Stomach (tissue), 9 donors: Measurements from ENCODE around the gene LHX8. TPM values are rescaled to one million over a fixed set of nuclear protein-coding genes. Genes with fewer than 3 reads are reported as not detected.

Experiments used
- DNase-seq, 2 donors: peaks; one replicate each; pipeline versions ENCODE4 v3.0.0 to v3.0.0-alpha.2; 2013 to 2019
- H3K27ac ChIP-seq, 5 donors: fragments of 200-600 bp in 4 of 5; sonication (generic) in 4 of 5; one replicate each; pipeline ENCODE4 v1.5.1; 2013 to 2019; ENCODE audit warnings: mild to moderate bottlenecking in 1 of 5, moderate library complexity in 1 of 5
- H3K27me3 ChIP-seq, 3 donors: fragments of 200-600 bp; sonication (generic); one replicate each; pipeline ENCODE4 v1.5.1; 2017 to 2019; ENCODE audit warnings: mixed run types in 1 of 3
- H3K36me3 ChIP-seq, 4 donors: fragments of 200-600 bp; sonication (generic); 1 replicate in 3 of 4; 2 replicates in 1 of 4; pipeline ENCODE4 v1.5.1; 2016 to 2019
- H3K4me1 ChIP-seq, 4 donors: fragments of 200-600 bp; sonication (generic); one replicate each; pipeline ENCODE4 v1.5.1; 2016 to 2019
- H3K4me3 ChIP-seq, 4 donors: fragments of 200-600 bp; sonication (generic) in 3 of 4; one replicate each; pipeline ENCODE4 v1.5.1; 2016 to 2019; ENCODE audit warnings: mild to moderate bottlenecking in 1 of 4
- H3K9me3 ChIP-seq, 4 donors: fragments of 200-600 bp; sonication (generic); one replicate each; pipeline ENCODE4 v1.5.1; 2016 to 2019
- EP300 ChIP-seq: sonication (generic); formaldehyde crosslinking; IDR thresholded peaks from one replicate; pipeline ENCODE4 v1.6.1; 2017; ENCODE audit warnings: antibody characterized with exemption
- POLR2A ChIP-seq, 4 donors: fragments of 450-650 bp; IDR thresholded peaks; one replicate each; pipeline ENCODE4 v1.6.1; 2016; ENCODE audit warnings: antibody characterized with exemption in 4 of 4, control low read depth in 2 of 4, mild to moderate bottlenecking in 1 of 4, moderate library complexity in 1 of 4
- POLR2AphosphoS5 ChIP-seq, 3 donors: sonication (generic); formaldehyde crosslinking; IDR thresholded peaks; one replicate each; pipeline ENCODE4 v1.6.1; 2016; ENCODE audit warnings: antibody characterized with exemption in 3 of 3
- WGBS, 5 donors: extraction: QIAGEN DNeasy Blood & Tissue Kit in 3 of 5; methylation state at CpG; one replicate each; pipeline versions ENCODE4 v1.1.5 to v1.1.7; 2013 to 2018; 5-methylcytosine and 5-hydroxymethylcytosine counted together
- intact Hi-C: fragments of 100-400 bp; cut with DNase I; formaldehyde crosslinking; loops from one replicate; pipeline ENCODE4 v1.15.1; 2023; ENCODE audit warnings: low total_unique reads
- polyA plus RNA-seq, 3 donors: library from polyadenylated mRNA; stranded (reverse); fragments of 200-250 nt; gene quantifications; one replicate each; pipeline ENCODE4 v1.2.3, GENCODE V29; 2013
- total RNA-seq, 5 donors: library from RNA; depleted of rRNA; stranded (reverse); fragments of >200 nt; gene quantifications; one replicate each; pipeline versions ENCODE4 v1.1.0 to v1.2.3, GENCODE V29; 2014 to 2016
- TF ChIP-seq, protein P1 (sequence below), 7 experiments: fragments of 450-650 bp in 4 of 7; fragments of 200-600 bp in 3 of 7; sonication (generic) in 3 of 7; IDR thresholded peaks; one replicate each; pipeline ENCODE4 v1.5.1; 2016 to 2019; ENCODE audit warnings: antibody characterized with exemption in 7 of 7, control low read depth in 2 of 7, mild to moderate bottlenecking in 1 of 7
- donor health status: healthy with polysubstance abuse.
- donor health status: Bipolar disorder and iron deficiency.
- donor health status: healthy.

The LHX8 gene
- total and polyA plus RNA-seq, 8 donors: 0.05 TPM; not detected in 7

- Histone ChIP-seq H3K27ac (no peak overlapping the region), H3K4me1 (no peaks in the 10 kb centered on the region), H3K36me3 (no peaks in the 10 kb centered on the region), H3K27me3 (no peaks in the 10 kb centered on the region), H3K4me3 (no peak overlapping the region), H3K9me3 (no peaks in the 10 kb centered on the region)
- TF ChIP-seq EP300: no peak
- TF ChIP-seq, protein P1, sequence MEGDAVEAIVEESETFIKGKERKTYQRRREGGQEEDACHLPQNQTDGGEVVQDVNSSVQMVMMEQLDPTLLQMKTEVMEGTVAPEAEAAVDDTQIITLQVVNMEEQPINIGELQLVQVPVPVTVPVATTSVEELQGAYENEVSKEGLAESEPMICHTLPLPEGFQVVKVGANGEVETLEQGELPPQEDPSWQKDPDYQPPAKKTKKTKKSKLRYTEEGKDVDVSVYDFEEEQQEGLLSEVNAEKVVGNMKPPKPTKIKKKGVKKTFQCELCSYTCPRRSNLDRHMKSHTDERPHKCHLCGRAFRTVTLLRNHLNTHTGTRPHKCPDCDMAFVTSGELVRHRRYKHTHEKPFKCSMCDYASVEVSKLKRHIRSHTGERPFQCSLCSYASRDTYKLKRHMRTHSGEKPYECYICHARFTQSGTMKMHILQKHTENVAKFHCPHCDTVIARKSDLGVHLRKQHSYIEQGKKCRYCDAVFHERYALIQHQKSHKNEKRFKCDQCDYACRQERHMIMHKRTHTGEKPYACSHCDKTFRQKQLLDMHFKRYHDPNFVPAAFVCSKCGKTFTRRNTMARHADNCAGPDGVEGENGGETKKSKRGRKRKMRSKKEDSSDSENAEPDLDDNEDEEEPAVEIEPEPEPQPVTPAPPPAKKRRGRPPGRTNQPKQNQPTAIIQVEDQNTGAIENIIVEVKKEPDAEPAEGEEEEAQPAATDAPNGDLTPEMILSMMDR (IDR thresholded peaks at IDR 0.05): no peak
- TF ChIP-seq POLR2A (IDR thresholded peaks at IDR 0.05): no peak
- no peak for TF ChIP-seq POLR2AphosphoS5 (IDR thresholded peaks at IDR 0.05)
- intact Hi-C loops: no loop called here
- DNase-seq: no peak
- WGBS, 5 donors: 74 to 85% (median 80%) methylated on average over 4 of the region's 4 CpGs
Measured at GRCh38 chr1:75166821-75167220, 32.6 kb downstream of the LHX8 start.

- no peak for DNase-seq
- WGBS, 5 donors: 89 to 93% (median 89%) methylated on average over 2 of the region's 2 CpGs
- TF ChIP-seq, protein P1 (IDR thresholded peaks at IDR 0.05): no peak
- no peak for TF ChIP-seq POLR2A (IDR thresholded peaks at IDR 0.05)
- TF ChIP-seq EP300: no peak
- no peak for TF ChIP-seq POLR2AphosphoS5 (IDR thresholded peaks at IDR 0.05)
- Histone ChIP-seq H3K4me3 (no peak overlapping the region), H3K9me3 (no peaks in the 10 kb centered on the region), H3K36me3 (no peaks in the 10 kb centered on the region), H3K4me1 (no peaks in the 10 kb centered on the region), H3K27ac (no peak overlapping the region), H3K27me3 (no peaks in the 10 kb centered on the region)
- intact Hi-C loops: no loop called here
Measured at GRCh38 chr1:75170011-75170410, 35.8 kb downstream of the LHX8 start.

DNA sequence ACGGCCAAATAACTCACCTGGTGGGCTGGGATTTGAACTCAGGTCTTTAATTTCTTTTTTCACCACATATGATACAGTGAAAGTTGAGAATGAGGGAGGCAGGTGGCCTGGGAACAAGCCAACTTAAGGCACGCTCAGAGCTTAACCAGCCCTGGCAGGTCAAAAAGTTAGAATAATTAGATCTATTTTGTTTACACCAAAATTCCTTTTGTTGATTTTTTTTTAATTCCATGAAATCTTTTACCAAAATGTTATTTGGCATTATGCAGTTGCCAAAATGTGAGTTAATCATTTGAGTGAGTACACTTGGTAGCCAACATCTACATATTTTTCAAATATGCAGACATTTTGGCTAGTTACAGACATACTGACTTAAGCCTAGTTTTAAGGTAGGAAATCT is 36.8 kb downstream of the LHX8 start:
- no peak overlapping the region for H3K27ac ChIP-seq
- H3K36me3 ChIP-seq: no peaks in the 10 kb centered on the region
- no peaks in the 10 kb centered on the region for H3K27me3 ChIP-seq
- DNase-seq: no peak
- no peak overlapping the region for H3K4me3 ChIP-seq
- TF ChIP-seq POLR2A (IDR thresholded peaks at IDR 0.05) (no peak), EP300 (no peak), POLR2AphosphoS5 (IDR thresholded peaks at IDR 0.05) (no peak)
- TF ChIP-seq, protein P1 (IDR thresholded peaks at IDR 0.05): no peak
- peaks cover 0 to 5% (median 0%) of the 10 kb centered on the region in 4 donors for H3K9me3 ChIP-seq
- 43 to 54% (median 47%) methylated on average over 2 of the region's 2 CpGs for WGBS, 5 donors
- H3K4me1 ChIP-seq: no peaks in the 10 kb centered on the region
- intact Hi-C loops: no loop called here

DNA sequence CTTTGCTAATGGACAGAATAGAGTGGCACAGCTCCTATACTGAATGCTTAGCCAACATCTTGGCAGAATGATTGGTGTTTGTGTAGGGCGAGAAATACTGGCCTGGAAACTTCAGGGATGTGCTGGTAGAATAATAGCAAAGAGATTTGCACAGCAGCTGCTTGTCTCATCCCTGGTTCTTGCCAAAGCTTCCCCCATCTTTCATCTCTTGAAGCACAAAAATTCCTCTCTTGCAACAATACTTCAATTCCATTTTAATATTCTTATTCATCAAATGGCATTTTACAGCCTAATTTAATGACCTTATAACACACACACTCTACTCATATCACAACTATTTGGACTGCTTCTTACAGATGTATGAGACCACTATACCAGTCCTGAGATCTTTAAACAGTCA is 37.7 kb downstream of the LHX8 start:
- peaks cover 0 to 7% (median 0%) of the 10 kb centered on the region in 4 donors for H3K9me3 ChIP-seq
- no peaks in the 10 kb centered on the region for H3K27me3 ChIP-seq
- H3K36me3 ChIP-seq: no peaks in the 10 kb centered on the region
- H3K27ac ChIP-seq: no peak overlapping the region
- no peak for DNase-seq
- WGBS, 5 donors: 63 to 83% (median 71%) methylated on average over 1 of the region's 1 CpG
- H3K4me3 ChIP-seq: no peak overlapping the region
- H3K4me1 ChIP-seq: no peaks in the 10 kb centered on the region
- TF ChIP-seq EP300: no peak
- TF ChIP-seq POLR2A (IDR thresholded peaks at IDR 0.05): no peak
- no peak for TF ChIP-seq POLR2AphosphoS5 (IDR thresholded peaks at IDR 0.05)
- TF ChIP-seq, protein P1 (IDR thresholded peaks at IDR 0.05): no peak
- intact Hi-C loops: no loop called here
